Measurements from ENCODE around the gene ESPNL. TPM values are rescaled to one million over a fixed set of nuclear protein-coding genes. Genes with fewer than 3 reads are reported as not detected.

Gene ESPNL
- total and polyA plus RNA-seq, 9 of the 15 experiments (the other 6 are each of a cell fraction or from before 2014, with no cell fraction given): 0.03 to 0.09 (median 0.05) TPM; not detected in 3

GRCh38 chr2:238169048-238169707 is 69.0 kb downstream of the ESPNL start (continued):
- TF ChIP-seq CUX1 (CRISPR knock-in tag; IDR thresholded peaks at IDR 0.05): no peak
- TF ChIP-seq TRIM25 (IDR thresholded peaks at IDR 0.05; ENCODE audit: borderline replicate concordance): no peak
- no peak for TF ChIP-seq RAD21 (CRISPR knock-in tag; conservative IDR thresholded peaks at IDR 0.05 in 1 of 2, IDR thresholded peaks at IDR 0.05 in 1 of 2)
- no peak for TF ChIP-seq WHSC1 (IDR thresholded peaks at IDR 0.05; ENCODE audit: low read length)
- TF ChIP-seq MED1 (CRISPR knock-in tag; IDR thresholded peaks at IDR 0.05; ENCODE audit: borderline replicate concordance): no peak
- TF ChIP-seq THAP12 (CRISPR knock-in tag; IDR thresholded peaks at IDR 0.05): no peak
- no peak for TF ChIP-seq BDP1 (IDR thresholded peaks at IDR 0.05; ENCODE audit: insufficient read depth, insufficient read length)
- no peak for TF ChIP-seq NR2F6 (CRISPR knock-in tag; IDR thresholded peaks at IDR 0.05)
- no peak for TF ChIP-seq ZBTB8A (IDR thresholded peaks at IDR 0.05; ENCODE audit: partially characterized antibody)
- peak; percentile 51; the same call in 1 of the 2 replicates for TF ChIP-seq ATF7 (IDR thresholded peaks at IDR 0.05)
- TF ChIP-seq ZNF311 (CRISPR knock-in tag; IDR thresholded peaks at IDR 0.05): no peak
- no peak for TF ChIP-seq RNF2 (IDR thresholded peaks at IDR 0.05)
- no peak for TF ChIP-seq DDX20 (tag; IDR thresholded peaks at IDR 0.05; ENCODE audit: low read depth)
- no peak for TF ChIP-seq TCFL5 (CRISPR knock-in tag; conservative IDR thresholded peaks at IDR 0.05)
- TF ChIP-seq ZNF511 (CRISPR knock-in tag; IDR thresholded peaks at IDR 0.05): no peak
- TF ChIP-seq ATF3 (IDR thresholded peaks at IDR 0.05): peak; percentile 86
- TF ChIP-seq ATF3 (CRISPR knock-in tag; conservative IDR thresholded peaks at IDR 0.05): no peak
- TF ChIP-seq ZNF830 (CRISPR knock-in tag; IDR thresholded peaks at IDR 0.05): no peak
